BLaER1 treated with 17β-estradiol and CSF1 and Interleukin-3, amounts not matched to agents 10 nM and 100 nM (cell line): ENCODE data around the gene BRPF1.

ENCODE experiments used
- H3K27ac ChIP-seq, 11 experiments: shearing (Covaris generic); formaldehyde crosslinking; 2 replicates each; pipeline ENCODE4 v1.8.1; 2022
- H3K27me3 ChIP-seq, 11 experiments: shearing (Covaris generic); formaldehyde crosslinking; 2 replicates each; pipeline ENCODE4 v1.8.1; 2022
- H3K36me3 ChIP-seq, 11 experiments: shearing (Covaris generic); formaldehyde crosslinking; 2 replicates each; pipeline ENCODE4 v1.8.1; 2022
- H3K4me1 ChIP-seq, 10 experiments: shearing (Covaris generic); formaldehyde crosslinking; 2 replicates each; pipeline ENCODE4 v1.8.1; 2022
- H3K4me2 ChIP-seq, 11 experiments: shearing (Covaris generic); formaldehyde crosslinking; 2 replicates each; pipeline ENCODE4 v1.8.1; 2022
- H3K4me3 ChIP-seq, 10 experiments: shearing (Covaris generic); formaldehyde crosslinking; 2 replicates each; pipeline ENCODE4 v1.8.1; 2022
- H3K9ac ChIP-seq, 11 experiments: shearing (Covaris generic); formaldehyde crosslinking; 2 replicates each; pipeline ENCODE4 v1.8.1; 2022
- H3K9me3 ChIP-seq, 11 experiments: shearing (Covaris generic); formaldehyde crosslinking; replicated peaks in 1 of 11; 2 replicates each; pipeline ENCODE4 v1.8.1; 2022
- H4K20me1 ChIP-seq, 11 experiments: shearing (Covaris generic); formaldehyde crosslinking; 2 replicates each; pipeline ENCODE4 v1.8.1; 2022
- Cebpa-rat ChIP-seq, 11 experiments: shearing (Covaris generic); IDR thresholded peaks; 2 replicates each; pipeline ENCODE4 v1.8.1; 2022

BRPF1 gene

DNA sequence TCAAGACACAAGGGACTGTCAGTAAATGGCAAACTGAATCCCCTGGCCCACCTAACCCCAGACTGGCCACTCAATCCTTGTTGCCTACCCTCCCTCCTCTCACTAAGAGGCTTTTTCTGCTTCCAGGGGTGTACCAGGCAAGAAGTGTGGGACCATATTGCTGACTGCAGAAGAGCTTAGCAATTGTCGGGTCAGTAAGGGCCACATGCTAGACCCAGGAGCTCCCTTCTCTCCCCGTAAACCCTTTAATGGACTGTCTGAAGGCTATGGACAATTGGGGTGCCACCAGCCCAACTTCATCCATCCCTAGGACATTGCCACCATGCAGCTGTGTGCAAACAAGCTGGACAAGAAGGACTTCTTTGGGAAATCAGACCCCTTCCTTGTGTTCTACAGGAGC is 19.1 kb upstream of the BRPF1 start:
- H3K4me3 ChIP-seq, result no peak overlapping the region
- peaks cover 0 to 8% (median 0%) of the 10 kb centered on the region in 11 experiments; a peak in 3 of 22 replicates for H3K27me3 ChIP-seq
- H3K9ac ChIP-seq, result no peak overlapping the region
- no peak overlapping the region for H3K27ac ChIP-seq
- no peaks in the 10 kb centered on the region for H3K9me3 ChIP-seq
- peaks cover 0 to 26% (median 2%) of the 10 kb centered on the region in 10 experiments; a peak in 8 of 20 replicates for H3K4me1 ChIP-seq
- TF ChIP-seq Cebpa-rat (IDR thresholded peaks at IDR 0.05), result no peak
- no peaks in the 10 kb centered on the region for H3K36me3 ChIP-seq
- H3K4me2 ChIP-seq, result no peak overlapping the region
- H4K20me1 ChIP-seq, result no peaks in the 10 kb centered on the region

GRCh38 chr3:9713142-9713541 is 18.4 kb upstream of the BRPF1 start:
- H3K9ac ChIP-seq, result no peak overlapping the region
- H3K4me3 ChIP-seq, result no peak overlapping the region
- H3K27me3 ChIP-seq, result peaks cover 0 to 8% (median 0%) of the 10 kb centered on the region in 11 experiments; a peak in 3 of 22 replicates
- no peak overlapping the region for H3K4me2 ChIP-seq
- H3K4me1 ChIP-seq, result peaks cover 0 to 26% (median 4%) of the 10 kb centered on the region in 10 experiments; a peak in 11 of 20 replicates
- no peaks in the 10 kb centered on the region for H4K20me1 ChIP-seq
- no peaks in the 10 kb centered on the region for H3K36me3 ChIP-seq
- no peaks in the 10 kb centered on the region for H3K9me3 ChIP-seq
- no peak for TF ChIP-seq Cebpa-rat (IDR thresholded peaks at IDR 0.05)
- H3K27ac ChIP-seq, result no peak overlapping the region

- no peak for TF ChIP-seq Cebpa-rat (IDR thresholded peaks at IDR 0.05)
- Histone ChIP-seq H3K4me3 (no peak overlapping the region), H3K4me2 (peak overlapping the region in 6 of 11 experiments; percentile 5 to 79 (median 38); a peak in 10 of 22 replicates), H3K9me3 (no peaks in the 10 kb centered on the region), H3K27me3 (peaks cover 0 to 8% (median 0%) of the 10 kb centered on the region in 11 experiments; a peak in 3 of 22 replicates), H4K20me1 (no peaks in the 10 kb centered on the region), H3K27ac (peak overlapping the region in 1 of 11 experiments; percentile 34; a peak in 1 of 22 replicates), H3K4me1 (peaks cover 0 to 26% (median 6%) of the 10 kb centered on the region in 10 experiments; a peak in 16 of 20 replicates), H3K36me3 (no peaks in the 10 kb centered on the region), H3K9ac (no peak overlapping the region; a peak in 1 of 22 replicates)
Measured at GRCh38 chr3:9715136-9715535, 16.4 kb upstream of the BRPF1 start.

GRCh38 chr3:9715764-9716437 is 15.6 kb upstream of the BRPF1 start:
- Histone ChIP-seq H3K4me3 (no peak overlapping the region), H3K9ac (no peak overlapping the region), H3K4me2 (peak overlapping the region in 6 of 11 experiments; percentile 5 to 79 (median 38); a peak in 8 of 22 replicates), H3K36me3 (no peaks in the 10 kb centered on the region), H4K20me1 (no peaks in the 10 kb centered on the region), H3K4me1 (peaks cover 4 to 33% (median 14%) of the 10 kb centered on the region in 10 experiments), H3K27me3 (peaks cover 0 to 8% (median 0%) of the 10 kb centered on the region in 11 experiments; a peak in 3 of 22 replicates), H3K27ac (peak overlapping the region in 2 of 11 experiments; percentile 11 to 34; a peak in 2 of 22 replicates), H3K9me3 (no peaks in the 10 kb centered on the region)
- TF ChIP-seq Cebpa-rat (IDR thresholded peaks at IDR 0.05), result no peak

DNA sequence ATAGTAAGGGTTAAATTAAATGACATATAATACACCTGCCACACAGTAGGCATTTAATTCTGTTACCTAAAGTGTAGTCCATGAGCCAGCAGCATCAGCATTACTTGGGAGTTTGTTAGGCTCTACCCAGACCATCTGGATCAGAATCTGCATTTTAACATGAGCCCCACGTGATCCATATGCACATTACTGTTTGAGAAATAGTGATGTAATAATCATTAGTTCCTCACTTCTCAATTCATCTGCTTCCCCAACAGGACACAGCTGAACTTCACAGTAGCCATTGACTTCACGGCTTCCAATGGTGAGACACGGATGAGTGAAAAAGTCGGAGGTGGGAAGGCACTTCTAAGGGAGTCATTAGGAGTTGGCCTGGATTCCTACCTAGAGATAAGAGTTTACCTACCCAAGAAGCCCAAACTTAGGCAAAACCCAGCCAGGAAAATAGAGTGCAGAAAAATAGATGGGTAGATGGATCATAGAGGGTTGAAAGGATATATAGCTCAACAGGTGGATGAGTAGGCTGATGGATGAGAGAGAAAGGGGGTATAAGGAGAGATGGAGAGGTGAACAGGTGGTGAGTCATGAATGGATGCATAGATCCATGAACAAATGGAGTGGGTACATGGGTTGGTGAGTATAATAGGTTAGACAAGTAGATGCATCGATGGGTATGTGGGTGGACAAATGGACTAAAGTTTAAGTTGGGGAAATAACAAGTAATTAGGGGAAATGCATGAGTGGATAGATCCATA is 14.6 kb upstream of the BRPF1 start:
- Histone ChIP-seq H3K27ac (no peak overlapping the region), H3K9ac (no peak overlapping the region), H3K4me1 (peaks cover 15 to 43% (median 25%) of the 10 kb centered on the region in 10 experiments), H3K9me3 (no peaks in the 10 kb centered on the region), H3K27me3 (peaks cover 0 to 8% (median 0%) of the 10 kb centered on the region in 11 experiments; a peak in 3 of 22 replicates), H3K36me3 (no peaks in the 10 kb centered on the region), H4K20me1 (no peaks in the 10 kb centered on the region), H3K4me3 (no peak overlapping the region), H3K4me2 (peak overlapping the region in 2 of 11 experiments; percentile 5 to 79; a peak in 2 of 22 replicates)
- TF ChIP-seq Cebpa-rat (IDR thresholded peaks at IDR 0.05), result no peak

GRCh38 chr3:9717563-9717962 is 14.0 kb upstream of the BRPF1 start:
- H3K27me3 ChIP-seq, result peaks cover 0 to 8% (median 0%) of the 10 kb centered on the region in 11 experiments; a peak in 3 of 22 replicates
- no peak overlapping the region for H3K9ac ChIP-seq
- H3K36me3 ChIP-seq, result no peaks in the 10 kb centered on the region
- H4K20me1 ChIP-seq, result no peaks in the 10 kb centered on the region
- H3K4me2 ChIP-seq, result 0 out of 22 replicates have a peak overlapping the region, but pooled peaks of 1 of the 11 experiments have one; percentile 1
- TF ChIP-seq Cebpa-rat (IDR thresholded peaks at IDR 0.05), result no peak
- H3K4me1 ChIP-seq, result peaks cover 19 to 48% (median 27%) of the 10 kb centered on the region in 10 experiments
- no peak overlapping the region for H3K27ac ChIP-seq
- no peaks in the 10 kb centered on the region for H3K9me3 ChIP-seq
- no peak overlapping the region for H3K4me3 ChIP-seq

DNA sequence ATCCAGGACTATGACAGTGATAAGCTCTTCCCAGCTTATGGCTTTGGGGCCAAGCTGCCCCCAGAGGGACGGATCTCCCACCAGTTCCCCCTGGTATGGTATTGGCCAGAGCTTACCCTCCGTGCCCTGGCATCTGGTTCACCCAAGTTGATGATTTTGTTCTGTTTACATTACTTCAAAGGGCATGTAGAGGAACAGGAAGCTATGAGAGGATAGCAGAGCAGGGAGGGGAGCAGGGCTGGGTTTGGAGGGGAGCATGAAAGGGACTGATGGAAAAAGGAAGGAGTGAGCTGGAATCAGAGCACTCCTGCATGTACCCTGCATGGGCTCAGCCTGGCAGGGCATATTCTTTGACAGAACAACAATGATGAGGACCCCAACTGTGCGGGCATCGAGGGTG is 13.4 kb upstream of the BRPF1 start:
- Histone ChIP-seq H3K9ac (no peak overlapping the region), H3K9me3 (no peaks in the 10 kb centered on the region), H3K27ac (no peak overlapping the region), H3K27me3 (peaks cover 0 to 8% (median 0%) of the 10 kb centered on the region in 11 experiments; a peak in 3 of 22 replicates), H3K4me1 (peaks cover 19 to 48% (median 29%) of the 10 kb centered on the region in 10 experiments), H3K4me2 (0 out of 22 replicates have a peak overlapping the region, but pooled peaks of 3 of the 11 experiments have one; percentile 1 to 17 (median 9)), H4K20me1 (no peaks in the 10 kb centered on the region), H3K4me3 (no peak overlapping the region), H3K36me3 (no peaks in the 10 kb centered on the region)
- no peak for TF ChIP-seq Cebpa-rat (IDR thresholded peaks at IDR 0.05)

DNA sequence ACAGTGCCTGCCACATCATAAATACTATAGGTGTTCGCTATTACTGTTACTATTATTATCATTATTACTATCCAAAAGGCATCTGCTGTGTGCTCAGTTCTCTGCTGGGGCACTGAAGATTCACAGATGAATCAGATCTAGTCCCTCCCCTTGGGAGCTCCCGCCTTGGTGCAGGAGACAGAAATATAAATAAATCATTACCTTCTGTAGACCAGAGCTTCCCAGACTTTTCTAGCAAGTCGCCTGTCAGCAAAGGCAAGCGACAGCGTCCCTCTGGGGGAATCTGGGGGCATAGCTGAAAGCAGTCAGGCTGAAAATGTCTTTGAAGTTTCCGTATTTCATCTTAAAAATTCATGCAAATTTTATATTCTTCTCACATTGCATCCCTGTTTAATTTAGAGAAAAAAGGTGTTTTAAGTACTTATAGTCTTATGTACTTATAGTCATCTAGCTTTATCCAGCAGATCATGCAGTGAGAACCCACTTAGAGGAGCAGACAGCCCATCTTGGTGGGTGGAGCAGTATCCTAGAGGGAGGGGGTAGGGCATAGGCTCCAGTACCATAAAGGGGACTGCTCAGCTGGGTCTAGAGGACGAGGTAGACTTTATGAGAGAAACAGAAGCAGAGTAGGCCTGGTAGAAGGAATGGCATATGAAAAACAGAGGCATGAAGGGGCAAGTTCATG is 10.4 kb upstream of the BRPF1 start:
- no peak overlapping the region for H3K4me3 ChIP-seq
- H3K9me3 ChIP-seq, result no peaks in the 10 kb centered on the region
- H3K27me3 ChIP-seq, result no peaks in the 10 kb centered on the region; a peak in 1 of 22 replicates
- H3K4me2 ChIP-seq, result peak overlapping the region; percentile 54 to 75 (median 67)
- H3K36me3 ChIP-seq, result no peaks in the 10 kb centered on the region
- peak overlapping the region in 9 of 11 experiments; percentile 0 to 40 (median 29); a peak in 8 of 22 replicates for H3K9ac ChIP-seq
- peak overlapping the region in 9 of 11 experiments; percentile 9 to 61 (median 42); a peak in 15 of 22 replicates for H3K27ac ChIP-seq
- peaks cover 20 to 33% (median 27%) of the 10 kb centered on the region in 10 experiments for H3K4me1 ChIP-seq
- no peaks in the 10 kb centered on the region for H4K20me1 ChIP-seq
- no peak for TF ChIP-seq Cebpa-rat (IDR thresholded peaks at IDR 0.05)
